ENCODE measurements around the gene HGF. TPM values are rescaled to one million over a fixed set of nuclear protein-coding genes. Genes with fewer than 3 reads are reported as not detected.
A peak's percentile ranks its signal among the peaks of the same experiment; 100 is the strongest.

HGF gene
- polyA plus RNA-seq, 3 donors, result 18.6 to 24.0 (median 18.9) TPM

DNA sequence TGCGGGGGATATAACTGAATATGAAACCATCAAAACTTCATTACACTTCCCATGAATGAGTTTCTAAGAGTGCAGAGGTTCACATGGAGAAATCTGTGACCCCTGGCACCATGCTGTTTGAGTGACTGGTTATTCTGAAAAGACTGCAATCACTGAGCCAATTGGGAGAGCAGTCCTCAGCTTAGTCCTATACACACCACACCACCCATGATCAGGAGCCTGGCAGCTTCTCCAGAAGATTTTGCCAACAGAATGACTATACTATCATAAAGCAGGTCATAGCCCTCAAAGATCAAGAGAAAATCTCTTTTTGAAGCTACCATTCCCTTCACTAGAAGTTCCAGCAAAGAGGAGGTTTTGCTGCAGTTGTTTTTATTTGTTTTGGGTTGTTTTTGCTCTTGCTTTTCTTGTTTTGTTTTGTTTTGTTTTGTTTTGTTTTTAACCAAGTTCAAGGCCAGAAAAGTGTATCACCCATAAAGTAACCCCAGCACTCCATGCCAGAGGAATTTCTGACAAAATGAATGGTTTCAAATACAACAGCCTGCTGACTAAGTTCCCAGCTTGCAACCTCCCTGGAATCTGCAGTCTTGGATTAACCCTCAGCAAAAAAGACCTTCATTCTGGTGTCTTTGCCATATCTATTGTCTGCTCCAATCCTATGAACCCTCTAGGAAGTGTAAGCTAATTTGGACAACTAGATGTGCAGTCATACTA lies 19.7 kb upstream of the HGF start:
- TF ChIP-seq, protein P1, sequence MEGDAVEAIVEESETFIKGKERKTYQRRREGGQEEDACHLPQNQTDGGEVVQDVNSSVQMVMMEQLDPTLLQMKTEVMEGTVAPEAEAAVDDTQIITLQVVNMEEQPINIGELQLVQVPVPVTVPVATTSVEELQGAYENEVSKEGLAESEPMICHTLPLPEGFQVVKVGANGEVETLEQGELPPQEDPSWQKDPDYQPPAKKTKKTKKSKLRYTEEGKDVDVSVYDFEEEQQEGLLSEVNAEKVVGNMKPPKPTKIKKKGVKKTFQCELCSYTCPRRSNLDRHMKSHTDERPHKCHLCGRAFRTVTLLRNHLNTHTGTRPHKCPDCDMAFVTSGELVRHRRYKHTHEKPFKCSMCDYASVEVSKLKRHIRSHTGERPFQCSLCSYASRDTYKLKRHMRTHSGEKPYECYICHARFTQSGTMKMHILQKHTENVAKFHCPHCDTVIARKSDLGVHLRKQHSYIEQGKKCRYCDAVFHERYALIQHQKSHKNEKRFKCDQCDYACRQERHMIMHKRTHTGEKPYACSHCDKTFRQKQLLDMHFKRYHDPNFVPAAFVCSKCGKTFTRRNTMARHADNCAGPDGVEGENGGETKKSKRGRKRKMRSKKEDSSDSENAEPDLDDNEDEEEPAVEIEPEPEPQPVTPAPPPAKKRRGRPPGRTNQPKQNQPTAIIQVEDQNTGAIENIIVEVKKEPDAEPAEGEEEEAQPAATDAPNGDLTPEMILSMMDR (IDR thresholded peaks at IDR 0.05), result no peak
- Mint-ChIP-seq H3K4me3 (no peak overlapping the region), H3K36me3 (peaks cover 0 to 5% of the 10 kb centered on the region in 2 donors), H3K9me3 (peaks cover 0 to 3% (median 0%) of the 10 kb centered on the region in 7 donors), H3K27ac (peak overlapping the region in 1 of 7 donors; percentile 0), H3K4me1 (peaks cover 39% of the 10 kb centered on the region), H3K27me3 (ENCODE audit: low read depth in 3 of 3) (no peaks in the 10 kb centered on the region)
- Histone ChIP-seq H2AFZ (ENCODE audit: insufficient read depth, low read depth, low read length, poor library complexity, severe bottlenecking) (peak overlapping the region; percentile 48), H3K79me2 (ENCODE audit: insufficient read depth, low read length) (no peaks in the 10 kb centered on the region), H3K27me3 (ENCODE audit: control insufficient read depth in 2 of 2, insufficient read depth in 2 of 2, low read length in 2 of 2) (no peaks in the 10 kb centered on the region), H4K20me1 (ENCODE audit: insufficient read depth, low read length) (no peaks in the 10 kb centered on the region), H3K36me3 (replicated peaks in 1 of 2; ENCODE audit: control insufficient read depth in 1 of 2, insufficient read depth in 2 of 2, low read length in 2 of 2) (no peaks in the 10 kb centered on the region), H3K4me1 (ENCODE audit: control insufficient read depth in 1 of 2, insufficient read depth in 2 of 2, low read length in 2 of 2) (peaks cover 11 to 20% of the 10 kb centered on the region in 2 donors), H3K27ac (ENCODE audit: low read depth in 1 of 2, low read length in 2 of 2) (no peak overlapping the region), H3K4me2 (replicated peaks; ENCODE audit: extremely low read depth, low read length, poor library complexity, severe bottlenecking) (no peak overlapping the region), H3K9ac (ENCODE audit: insufficient read depth, low read length, poor library complexity, severe bottlenecking) (no peak overlapping the region), H3K4me3 (replicated peaks in 1 of 3; ENCODE audit: low read depth in 2 of 3, low read length in 3 of 3) (no peak overlapping the region), H3K9me3 (replicated peaks in 1 of 2; ENCODE audit: control insufficient read depth in 1 of 2, insufficient read depth in 1 of 2, low read length in 2 of 2) (no peaks in the 10 kb centered on the region)
- intact Hi-C loops (cut with micrococcal nuclease), result no loop called here
- no CpG with 5 or more reads among the region's 1 CpG for WGBS (ENCODE audit: insufficient coverage)
- no peak for DNase-seq

DNA sequence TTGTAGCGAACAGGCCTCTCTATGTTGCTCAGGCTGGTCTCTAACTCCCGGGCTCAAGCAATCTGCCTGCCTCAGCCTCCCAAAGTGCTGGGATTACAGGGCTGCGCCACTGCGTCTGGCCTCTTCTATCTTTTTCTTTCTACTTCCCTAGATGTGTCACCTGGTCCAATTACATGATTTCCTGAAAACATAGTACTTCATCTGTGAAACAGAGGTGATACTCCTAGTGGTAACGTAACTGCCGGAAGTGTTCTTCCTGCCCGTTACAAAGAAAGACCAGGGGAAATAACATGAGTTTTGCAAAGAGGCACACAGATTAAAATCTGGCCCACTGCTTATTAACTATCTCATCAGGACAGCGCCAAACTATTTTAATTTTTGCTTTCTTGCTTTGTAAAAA lies 18.4 kb upstream of the HGF start:
- no peaks in the 10 kb centered on the region for H3K27me3 ChIP-seq (ENCODE audit: control insufficient read depth in 2 of 2, insufficient read depth in 2 of 2, low read length in 2 of 2)
- WGBS (ENCODE audit: insufficient coverage), result 60% methylated on average over 2 of the region's 8 CpGs
- H3K4me1 Mint-ChIP-seq, result peaks cover 35% of the 10 kb centered on the region
- no peaks in the 10 kb centered on the region for H3K27me3 Mint-ChIP-seq (ENCODE audit: low read depth in 3 of 3)
- H3K9me3 Mint-ChIP-seq, result peaks cover 0 to 3% (median 0%) of the 10 kb centered on the region in 7 donors
- peak overlapping the region in 1 of 2 donors; percentile 59 for H3K4me3 Mint-ChIP-seq
- H2AFZ ChIP-seq (ENCODE audit: insufficient read depth, low read depth, low read length, poor library complexity, severe bottlenecking), result peak overlapping the region; percentile 25
- H3K4me1 ChIP-seq (ENCODE audit: control insufficient read depth in 1 of 2, insufficient read depth in 2 of 2, low read length in 2 of 2), result peaks cover 8 to 13% of the 10 kb centered on the region in 2 donors
- no peak overlapping the region for H3K4me3 ChIP-seq (replicated peaks in 1 of 3; ENCODE audit: low read depth in 2 of 3, low read length in 3 of 3)
- peaks cover 0 to 5% of the 10 kb centered on the region in 2 donors for H3K36me3 Mint-ChIP-seq
- no peak overlapping the region for H3K9ac ChIP-seq (ENCODE audit: insufficient read depth, low read length, poor library complexity, severe bottlenecking)
- H3K27ac ChIP-seq (ENCODE audit: low read depth in 1 of 2, low read length in 2 of 2), result no peak overlapping the region
- H3K27ac Mint-ChIP-seq, result peak overlapping the region in 1 of 7 donors; percentile 25
- H3K9me3 ChIP-seq (replicated peaks in 1 of 2; ENCODE audit: control insufficient read depth in 1 of 2, insufficient read depth in 1 of 2, low read length in 2 of 2), result no peaks in the 10 kb centered on the region
- intact Hi-C loops (cut with micrococcal nuclease), result no loop called here
- H3K36me3 ChIP-seq (replicated peaks in 1 of 2; ENCODE audit: control insufficient read depth in 1 of 2, insufficient read depth in 2 of 2, low read length in 2 of 2), result no peaks in the 10 kb centered on the region
- TF ChIP-seq, protein P1 (IDR thresholded peaks at IDR 0.05), result no peak
- no peak overlapping the region for H3K4me2 ChIP-seq (replicated peaks; ENCODE audit: extremely low read depth, low read length, poor library complexity, severe bottlenecking)
- DNase-seq, result no peak
- no peaks in the 10 kb centered on the region for H3K79me2 ChIP-seq (ENCODE audit: insufficient read depth, low read length)
- H4K20me1 ChIP-seq (ENCODE audit: insufficient read depth, low read length), result no peaks in the 10 kb centered on the region
